ENCODE measurements around the gene ARSG. TPM values are rescaled to one million over a fixed set of nuclear protein-coding genes. Genes with fewer than 3 reads are reported as not detected.

ARSG gene
- total and polyA plus RNA-seq, 9 of the 15 experiments (the other 6 are each of a cell fraction or from before 2014, with no cell fraction given), result 1.0 to 5.6 (median 1.8) TPM

DNA sequence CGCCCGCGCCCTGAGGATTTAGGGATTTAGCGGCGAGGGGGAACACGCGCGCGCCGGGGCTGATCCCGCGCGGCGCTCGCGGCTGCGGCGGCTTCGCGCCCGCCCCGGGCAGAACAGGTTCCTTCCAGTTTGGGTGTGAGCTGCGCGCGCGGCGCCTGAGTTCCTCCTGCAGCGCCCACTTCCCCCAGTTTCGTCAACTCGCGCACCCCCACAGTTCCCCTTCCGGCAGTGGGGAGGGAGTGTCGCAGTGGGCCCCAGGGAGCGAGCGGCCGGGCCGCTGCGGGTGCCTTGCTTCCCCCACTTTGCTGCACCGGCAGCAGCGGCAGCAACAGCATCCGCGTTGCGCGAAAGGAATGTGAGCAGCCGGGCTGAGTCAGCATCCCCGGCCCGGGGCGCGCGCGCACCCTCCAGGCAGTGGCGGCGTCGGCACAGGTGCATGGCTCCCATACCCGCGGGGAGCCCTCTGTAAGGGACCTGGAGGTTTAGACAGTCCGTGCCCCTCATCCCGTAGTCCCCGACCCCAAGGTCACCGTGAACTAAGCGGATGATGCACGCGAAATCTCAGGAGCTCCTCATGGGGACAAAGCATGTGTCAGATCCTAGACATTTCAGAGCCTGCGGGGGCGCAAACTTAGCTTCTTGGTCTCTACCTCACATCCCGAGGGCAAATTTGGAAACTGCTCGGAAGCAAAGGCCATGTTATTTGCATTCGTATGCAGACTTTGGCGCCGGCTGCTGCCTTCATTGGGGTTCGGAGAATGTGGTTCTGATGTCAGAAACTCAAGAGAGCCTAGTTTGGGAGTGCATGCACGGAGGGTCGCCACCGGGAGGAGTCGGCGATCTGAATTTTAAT lies 767 bp downstream of the ARSG start (continued):
- TF ChIP-seq, protein P1, sequence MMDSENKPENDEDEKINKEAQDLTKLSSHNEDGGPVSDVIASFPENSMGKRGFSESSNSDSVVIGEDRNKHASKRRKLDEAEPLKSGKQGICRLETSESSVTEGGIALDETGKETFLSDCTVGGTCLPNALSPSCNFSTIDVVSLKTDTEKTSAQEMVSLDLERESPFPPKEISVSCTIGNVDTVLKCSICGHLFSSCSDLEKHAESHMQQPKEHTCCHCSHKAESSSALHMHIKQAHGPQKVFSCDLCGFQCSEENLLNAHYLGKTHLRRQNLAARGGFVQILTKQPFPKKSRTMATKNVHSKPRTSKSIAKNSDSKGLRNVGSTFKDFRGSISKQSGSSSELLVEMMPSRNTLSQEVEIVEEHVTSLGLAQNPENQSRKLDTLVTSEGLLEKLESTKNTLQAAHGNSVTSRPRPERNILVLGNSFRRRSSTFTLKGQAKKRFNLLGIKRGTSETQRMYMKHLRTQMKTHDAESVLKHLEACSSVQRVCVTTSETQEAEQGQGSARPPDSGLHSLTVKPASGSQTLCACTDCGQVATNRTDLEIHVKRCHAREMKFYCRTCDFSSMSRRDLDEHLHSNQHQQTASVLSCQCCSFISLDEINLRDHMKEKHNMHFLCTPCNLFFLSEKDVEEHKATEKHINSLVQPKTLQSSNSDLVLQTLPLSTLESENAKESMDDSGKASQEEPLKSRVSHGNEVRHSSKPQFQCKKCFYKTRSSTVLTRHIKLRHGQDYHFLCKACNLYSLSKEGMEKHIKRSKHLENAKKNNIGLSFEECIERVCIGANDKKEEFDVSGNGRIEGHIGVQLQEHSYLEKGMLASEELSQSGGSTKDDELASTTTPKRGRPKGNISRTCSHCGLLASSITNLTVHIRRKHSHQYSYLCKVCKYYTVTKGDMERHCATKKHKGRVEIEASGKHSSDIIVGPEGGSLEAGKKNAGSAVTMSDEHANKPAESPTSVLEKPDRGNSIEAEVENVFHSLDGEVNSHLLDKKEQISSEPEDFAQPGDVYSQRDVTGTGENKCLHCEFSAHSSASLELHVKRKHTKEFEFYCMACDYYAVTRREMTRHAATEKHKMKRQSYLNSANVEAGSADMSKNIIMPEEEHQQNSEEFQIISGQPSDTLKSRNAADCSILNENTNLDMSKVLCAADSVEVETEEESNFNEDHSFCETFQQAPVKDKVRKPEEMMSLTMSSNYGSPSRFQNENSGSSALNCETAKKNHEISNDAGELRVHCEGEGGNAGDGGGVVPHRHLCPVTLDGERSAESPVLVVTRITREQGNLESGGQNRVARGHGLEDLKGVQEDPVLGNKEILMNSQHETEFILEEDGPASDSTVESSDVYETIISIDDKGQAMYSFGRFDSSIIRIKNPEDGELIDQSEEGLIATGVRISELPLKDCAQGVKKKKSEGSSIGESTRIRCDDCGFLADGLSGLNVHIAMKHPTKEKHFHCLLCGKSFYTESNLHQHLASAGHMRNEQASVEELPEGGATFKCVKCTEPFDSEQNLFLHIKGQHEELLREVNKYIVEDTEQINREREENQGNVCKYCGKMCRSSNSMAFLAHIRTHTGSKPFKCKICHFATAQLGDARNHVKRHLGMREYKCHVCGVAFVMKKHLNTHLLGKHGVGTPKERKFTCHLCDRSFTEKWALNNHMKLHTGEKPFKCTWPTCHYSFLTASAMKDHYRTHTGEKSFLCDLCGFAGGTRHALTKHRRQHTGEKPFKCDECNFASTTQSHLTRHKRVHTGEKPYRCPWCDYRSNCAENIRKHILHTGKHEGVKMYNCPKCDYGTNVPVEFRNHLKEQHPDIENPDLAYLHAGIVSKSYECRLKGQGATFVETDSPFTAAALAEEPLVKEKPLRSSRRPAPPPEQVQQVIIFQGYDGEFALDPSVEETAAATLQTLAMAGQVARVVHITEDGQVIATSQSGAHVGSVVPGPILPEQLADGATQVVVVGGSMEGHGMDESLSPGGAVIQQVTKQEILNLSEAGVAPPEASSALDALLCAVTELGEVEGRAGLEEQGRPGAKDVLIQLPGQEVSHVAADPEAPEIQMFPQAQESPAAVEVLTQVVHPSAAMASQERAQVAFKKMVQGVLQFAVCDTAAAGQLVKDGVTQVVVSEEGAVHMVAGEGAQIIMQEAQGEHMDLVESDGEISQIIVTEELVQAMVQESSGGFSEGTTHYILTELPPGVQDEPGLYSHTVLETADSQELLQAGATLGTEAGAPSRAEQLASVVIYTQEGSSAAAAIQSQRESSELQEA (IDR thresholded peaks at IDR 0.05; ENCODE audit: low read depth), result no peak
- TF ChIP-seq ATF4 (CRISPR knock-in tag; IDR thresholded peaks at IDR 0.05) (no peak), ZBTB1 (CRISPR knock-in tag; IDR thresholded peaks at IDR 0.05; ENCODE audit: borderline replicate concordance, low read depth) (no peak), CEBPZ (IDR thresholded peaks at IDR 0.05; ENCODE audit: borderline replicate concordance, low read depth, low read length) (no peak), ELF1 (tag; IDR thresholded peaks at IDR 0.05) (no peak), RERE (CRISPR knock-in tag; IDR thresholded peaks at IDR 0.05; ENCODE audit: borderline replicate concordance) (no peak), PTRF (tag; IDR thresholded peaks at IDR 0.05) (no peak)
